Neural cell (in vitro differentiated cells): Measurements from ENCODE around the gene RASAL2. TPM values are rescaled to one million over a fixed set of nuclear protein-coding genes. Genes with fewer than 3 reads are reported as not detected.

Experiments
- H2AFZ ChIP-seq: fragments of 200-600, 300-800 bp; sonication (generic), shearing (Covaris generic); 2 replicates; pipeline ENCODE4 v1.6.0; 2014; ENCODE audit warnings: low read depth, mild to moderate bottlenecking, antibody characterized with exemption, low read length, moderate library complexity
- H3F3A ChIP-seq: fragments of 200-600 bp; shearing (Covaris generic); 2 replicates; pipeline ENCODE4 v1.6.1; 2016; ENCODE audit warnings: mild to moderate bottlenecking, moderate library complexity, mixed read lengths, antibody characterized with exemption, low read length; ENCODE audit not compliant: insufficient read depth, poor library complexity, severe bottlenecking
- H3K27ac ChIP-seq: fragments of 200-600, 300-800 bp; sonication (generic), shearing (Covaris generic); 2 replicates; pipeline ENCODE4 v1.5.1; 2014; ENCODE audit warnings: mild to moderate bottlenecking, low read length, moderate library complexity
- H3K27me3 ChIP-seq: fragments of 300-800, 200-600 bp; sonication (generic), shearing (Covaris generic); 2 replicates; pipeline ENCODE4 v1.6.0; 2014; ENCODE audit warnings: mild to moderate bottlenecking, low read depth, low read length, moderate library complexity; ENCODE audit not compliant: insufficient read depth
- H3K36me3 ChIP-seq: fragments of 300-800, 200-600 bp; sonication (generic), shearing (Covaris generic); 2 replicates; pipeline ENCODE4 v1.5.1; 2014; ENCODE audit warnings: mild to moderate bottlenecking, antibody characterized with exemption, low read length, moderate library complexity; ENCODE audit not compliant: insufficient read depth
- H3K4me2 ChIP-seq: fragments of 300-800, 200-600 bp; sonication (generic), shearing (Covaris generic); 2 replicates; pipeline ENCODE4 v1.6.0; 2014; ENCODE audit warnings: mild to moderate bottlenecking, low read length
- H3K4me3 ChIP-seq: fragments of 300-800, 200-600 bp; sonication (generic), shearing (Covaris generic); 2 replicates; pipeline ENCODE4 v1.5.1; 2014; ENCODE audit warnings: mild to moderate bottlenecking, low read length, moderate library complexity
- H3K79me2 ChIP-seq: fragments of 200-600 bp; shearing (Covaris generic); replicated peaks from 2 replicates; pipeline ENCODE4 v1.6.0; 2014; ENCODE audit warnings: mild to moderate bottlenecking, low read length, moderate library complexity; ENCODE audit not compliant: insufficient read depth
- H3K9ac ChIP-seq: fragments of 300-800, 200-600 bp; sonication (generic), shearing (Covaris generic); 2 replicates; pipeline ENCODE4 v1.6.1; 2016; ENCODE audit warnings: mild to moderate bottlenecking, low read length, mixed read lengths
- H3K9me2 ChIP-seq: fragments of 200-600 bp; shearing (Covaris generic); 2 replicates; pipeline ENCODE4 v1.6.1; 2016; ENCODE audit warnings: mild to moderate bottlenecking, low read length, mixed read lengths; ENCODE audit not compliant: insufficient read depth
- H3K9me3 ChIP-seq: fragments of 200-600, 300-800 bp; sonication (generic), shearing (Covaris generic); 2 replicates; pipeline ENCODE4 v1.6.1; 2016; ENCODE audit warnings: mild to moderate bottlenecking, mixed run types, low read length, moderate library complexity, mixed read lengths
- H4K20me1 ChIP-seq: fragments of 200-600 bp; shearing (Covaris generic); 2 replicates; pipeline ENCODE4 v1.6.1; 2016; ENCODE audit warnings: mild to moderate bottlenecking, mixed run types; ENCODE audit not compliant: insufficient read depth
- CTCF ChIP-seq: fragments of 450-650 bp; IDR thresholded peaks from 2 replicates; pipeline ENCODE4 v1.5.1; 2014; ENCODE audit warnings: antibody characterized with exemption, mild to moderate bottlenecking, moderate library complexity; ENCODE audit not compliant: poor library complexity, severe bottlenecking
- EP300 ChIP-seq: fragments of 450-650 bp; conservative IDR thresholded peaks from 2 replicates; pipeline ENCODE4 v1.6.1; 2014; ENCODE audit warnings: antibody characterized with exemption, mild to moderate bottlenecking, moderate library complexity; ENCODE audit not compliant: poor library complexity, severe bottlenecking
- EZH2 ChIP-seq: fragments of 200-600, 300-800 bp; shearing (Covaris generic), sonication (generic); IDR thresholded peaks from 2 replicates; pipeline ENCODE4 v1.6.1; 2014; ENCODE audit warnings: antibody characterized with exemption, low read length, borderline replicate concordance, mild to moderate bottlenecking; ENCODE audit not compliant: insufficient read depth, poor library complexity, severe bottlenecking
- MXI1 ChIP-seq: fragments of 450-650 bp; conservative IDR thresholded peaks from 2 replicates; pipeline ENCODE4 v1.6.1; 2014; ENCODE audit warnings: antibody characterized with exemption, mild to moderate bottlenecking; ENCODE audit not compliant: poor library complexity, severe bottlenecking
- POLR2AphosphoS5 ChIP-seq: IDR thresholded peaks from 2 replicates; pipeline ENCODE4 v1.6.1; 2012
- RAD21 ChIP-seq: fragments of 450-650 bp; conservative IDR thresholded peaks from 2 replicates; pipeline ENCODE4 v1.6.1; 2014; ENCODE audit warnings: antibody characterized with exemption, mild to moderate bottlenecking, moderate library complexity
- REST ChIP-seq: IDR thresholded peaks from 2 replicates; pipeline ENCODE4 v1.6.1; 2012; ENCODE audit warnings: borderline replicate concordance
- SMC3 ChIP-seq: fragments of 450-650 bp; conservative IDR thresholded peaks from 2 replicates; pipeline ENCODE4 v1.6.1; 2014; ENCODE audit warnings: antibody characterized with exemption, mild to moderate bottlenecking, moderate library complexity; ENCODE audit not compliant: poor library complexity
- TAF1 ChIP-seq: IDR thresholded peaks from 2 replicates; pipeline ENCODE4 v1.6.1; 2012; ENCODE audit warnings: low read depth
- polyA plus RNA-seq: library from polyadenylated mRNA; depleted of rRNA; stranded (reverse); fragments of >200 nt; gene quantifications from 2 replicates; pipeline ENCODE4 v1.2.3, GENCODE V29; 2014

RASAL2 gene
- polyA plus RNA-seq, 1 donor from 2014 or later: 73.3 TPM

GRCh38 chr1:178273707-178274410, 180.0 kb downstream of the RASAL2 start:
- peak overlapping the region; percentile 56 for H3K27ac ChIP-seq
- no peaks in the 10 kb centered on the region for H3K36me3 ChIP-seq
- no peaks in the 10 kb centered on the region for H3K79me2 ChIP-seq
- no peak for TF ChIP-seq POLR2AphosphoS5
- no peak for TF ChIP-seq EP300
- no peaks in the 10 kb centered on the region for H3F3A ChIP-seq
- no peaks in the 10 kb centered on the region for H3K27me3 ChIP-seq
- peak overlapping the region; percentile 72 for H3K4me2 ChIP-seq
- no peaks in the 10 kb centered on the region for H4K20me1 ChIP-seq
- no peak overlapping the region for H2AFZ ChIP-seq
- H3K4me3 ChIP-seq: peak overlapping the region; percentile 43
- no peaks in the 10 kb centered on the region for H3K9me2 ChIP-seq
- H3K9me3 ChIP-seq: no peaks in the 10 kb centered on the region
- H3K9ac ChIP-seq: no peak overlapping the region

- Histone ChIP-seq H3K4me2 (no peak overlapping the region), H3K79me2 (no peaks in the 10 kb centered on the region)
- TF ChIP-seq REST: no peak
- TF ChIP-seq MXI1: no peak
- no peak for TF ChIP-seq RAD21
- TF ChIP-seq TAF1: no peak
- no peak for TF ChIP-seq CTCF
These were observed 181.1 kb downstream of the RASAL2 start for GRCh38 chr1:178275049-178275448.

GRCh38 chr1:178275553-178275952, 181.6 kb downstream of the RASAL2 start:
- peaks cover 3% of the 10 kb centered on the region for H3K79me2 ChIP-seq
- no peaks in the 10 kb centered on the region for H3K27me3 ChIP-seq
- no peak overlapping the region for H2AFZ ChIP-seq
- peaks cover 2% of the 10 kb centered on the region for H3F3A ChIP-seq
- TF ChIP-seq POLR2AphosphoS5: no peak
- no peak for TF ChIP-seq EZH2
- no peak for TF ChIP-seq REST
- TF ChIP-seq SMC3: no peak
- TF ChIP-seq TAF1: no peak
- TF ChIP-seq MXI1: no peak
- TF ChIP-seq RAD21: no peak
- no peak for TF ChIP-seq EP300
- TF ChIP-seq CTCF: no peak
- no peaks in the 10 kb centered on the region for H4K20me1 ChIP-seq
- no peaks in the 10 kb centered on the region for H3K36me3 ChIP-seq
- no peaks in the 10 kb centered on the region for H3K9me3 ChIP-seq
- no peak overlapping the region for H3K4me3 ChIP-seq
- H3K4me2 ChIP-seq: no peak overlapping the region
- no peak overlapping the region for H3K9ac ChIP-seq
- no peaks in the 10 kb centered on the region for H3K9me2 ChIP-seq
- no peak overlapping the region for H3K27ac ChIP-seq

More at GRCh38 chr1:178275049-178275448, 181.1 kb downstream of the RASAL2 start:
- Histone ChIP-seq H3K36me3 (no peaks in the 10 kb centered on the region), H2AFZ (no peak overlapping the region), H3F3A (peaks cover 2% of the 10 kb centered on the region), H4K20me1 (no peaks in the 10 kb centered on the region), H3K27me3 (no peaks in the 10 kb centered on the region), H3K9me3 (no peaks in the 10 kb centered on the region), H3K9ac (no peak overlapping the region), H3K4me3 (no peak overlapping the region), H3K27ac (peak overlapping the region; percentile 56), H3K9me2 (no peaks in the 10 kb centered on the region)
